ENCODE results near the gene THOP1. TPM values are rescaled to one million over a fixed set of nuclear protein-coding genes. Genes with fewer than 3 reads are reported as not detected.

The THOP1 gene
- total and polyA plus RNA-seq, 7 donors = 23.2 to 97.0 (median 39.8) TPM

GRCh38 chr19:2837430-2837829 is 52.1 kb downstream of the THOP1 start:
- Histone ChIP-seq H3K4me1 (peaks cover 0 to 11% (median 8%) of the 10 kb centered on the region in 4 donors), H3K36me3 (peaks cover 16 to 35% (median 22%) of the 10 kb centered on the region in 4 donors), H3K4me3 (no peak overlapping the region), H3K27me3 (no peaks in the 10 kb centered on the region), H3K9me3 (peaks cover 22 to 42% (median 27%) of the 10 kb centered on the region in 4 donors), H3K27ac (no peak overlapping the region)
- WGBS, 2 donors = 88 to 90% methylated on average over 4 of the region's 4 CpGs
- DNase-seq = no peak
- no peak for TF ChIP-seq EP300 (IDR thresholded peaks at IDR 0.05)
- TF ChIP-seq, protein P1, sequence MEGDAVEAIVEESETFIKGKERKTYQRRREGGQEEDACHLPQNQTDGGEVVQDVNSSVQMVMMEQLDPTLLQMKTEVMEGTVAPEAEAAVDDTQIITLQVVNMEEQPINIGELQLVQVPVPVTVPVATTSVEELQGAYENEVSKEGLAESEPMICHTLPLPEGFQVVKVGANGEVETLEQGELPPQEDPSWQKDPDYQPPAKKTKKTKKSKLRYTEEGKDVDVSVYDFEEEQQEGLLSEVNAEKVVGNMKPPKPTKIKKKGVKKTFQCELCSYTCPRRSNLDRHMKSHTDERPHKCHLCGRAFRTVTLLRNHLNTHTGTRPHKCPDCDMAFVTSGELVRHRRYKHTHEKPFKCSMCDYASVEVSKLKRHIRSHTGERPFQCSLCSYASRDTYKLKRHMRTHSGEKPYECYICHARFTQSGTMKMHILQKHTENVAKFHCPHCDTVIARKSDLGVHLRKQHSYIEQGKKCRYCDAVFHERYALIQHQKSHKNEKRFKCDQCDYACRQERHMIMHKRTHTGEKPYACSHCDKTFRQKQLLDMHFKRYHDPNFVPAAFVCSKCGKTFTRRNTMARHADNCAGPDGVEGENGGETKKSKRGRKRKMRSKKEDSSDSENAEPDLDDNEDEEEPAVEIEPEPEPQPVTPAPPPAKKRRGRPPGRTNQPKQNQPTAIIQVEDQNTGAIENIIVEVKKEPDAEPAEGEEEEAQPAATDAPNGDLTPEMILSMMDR (IDR thresholded peaks at IDR 0.05) = no peak
- TF ChIP-seq POLR2AphosphoS5 (IDR thresholded peaks at IDR 0.05) = no peak
- TF ChIP-seq POLR2A (IDR thresholded peaks at IDR 0.05) = no peak
- intact Hi-C loops (cut with DNase I) = no loop called here

GRCh38 chr19:2840794-2841791 is 55.8 kb downstream of the THOP1 start, which contains the start of gene ZNF555:
TSS of gene ZNF555 (plus strand) at chr19:2841475. CDS start at chr19:2841573, 98 bp downstream.
- TF ChIP-seq EP300 (IDR thresholded peaks at IDR 0.05) = peak in 1 of 4 donors; percentile 22
- peak; percentile 47 to 84 (median 82) for TF ChIP-seq POLR2AphosphoS5 (IDR thresholded peaks at IDR 0.05)
- TF ChIP-seq POLR2A (IDR thresholded peaks at IDR 0.05) = peak in 1 of 2 donors; percentile 10
- TF ChIP-seq, protein P1 (IDR thresholded peaks at IDR 0.05) = peak; percentile 30 to 40 (median 36)
- peak; percentile 100 for DNase-seq
- Histone ChIP-seq H3K4me3 (peak within 1 kb of the TSS; percentile 69 to 97 (median 96)), H3K36me3 (peaks cover 0 to 7% (median 0%) of the 10 kb centered on the region in 4 donors), H3K27ac (peak within 1 kb of the TSS; percentile 84 to 98 (median 94)), H3K9me3 (peaks cover 0 to 14% (median under 1%) of the 10 kb centered on the region in 4 donors), H3K27me3 (no peaks in the 10 kb centered on the region), H3K4me1 (peaks cover 0 to 17% (median 15%) of the 10 kb centered on the region in 4 donors)
- intact Hi-C loops (cut with DNase I) = loop anchor here (5.0 kb wide), 1 partner anchor 106 kb away; no protein-coding TSS in a partner anchor
- WGBS, 2 donors = 0 to 1% methylated on average over 106 of the region's 106 CpGs

DNA sequence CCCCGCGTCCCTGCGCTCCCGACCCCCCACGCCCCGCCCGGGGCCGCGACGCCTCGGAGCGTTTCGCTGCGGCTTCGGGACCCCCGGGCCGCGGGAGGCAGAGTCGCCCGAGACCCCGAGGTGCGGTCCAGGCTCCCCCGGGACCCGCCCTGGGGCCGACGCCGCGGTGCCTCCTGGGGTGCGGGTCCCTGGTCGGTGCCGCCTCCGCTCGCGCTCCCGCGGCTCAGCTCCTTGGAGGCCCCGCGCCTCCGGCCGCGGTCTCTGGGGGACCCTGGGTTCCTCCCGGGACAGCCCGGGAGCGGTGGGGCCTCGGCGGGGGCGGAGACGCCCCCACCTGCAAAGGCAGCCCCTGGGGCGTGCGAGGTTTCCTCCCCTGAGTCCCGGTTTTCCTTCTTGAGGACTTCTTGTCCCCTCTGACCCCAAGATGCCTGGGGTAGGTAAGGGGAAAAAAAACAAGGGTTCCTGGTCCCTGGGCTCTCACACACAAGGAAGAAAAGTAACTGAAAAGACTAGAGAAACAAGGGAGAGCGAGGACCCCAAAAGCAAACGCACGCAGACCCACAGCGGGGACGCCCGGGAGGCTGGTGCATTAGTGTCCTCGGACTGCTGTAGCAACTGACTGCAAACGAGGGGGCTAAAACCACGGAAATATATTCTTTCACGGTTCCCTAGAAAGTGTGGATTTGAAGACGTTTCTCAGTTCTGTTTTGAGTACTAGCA is 56.7 kb downstream of the THOP1 start:
- Histone ChIP-seq H3K27ac (peak overlapping the region; percentile 84 to 98 (median 94)), H3K4me3 (peak overlapping the region; percentile 69 to 97 (median 96)), H3K9me3 (peaks cover 0 to 9% (median 2%) of the 10 kb centered on the region in 4 donors), H3K36me3 (peaks cover 0 to 7% (median 0%) of the 10 kb centered on the region in 4 donors), H3K27me3 (no peaks in the 10 kb centered on the region), H3K4me1 (peaks cover 0 to 17% (median 15%) of the 10 kb centered on the region in 4 donors)
- 2 to 3% methylated on average over 62 of the region's 62 CpGs for WGBS, 2 donors
- intact Hi-C loops (cut with DNase I) = loop anchor here (5.0 kb wide), 1 partner anchor 105 kb away; no protein-coding TSS in a partner anchor
- TF ChIP-seq POLR2AphosphoS5 (IDR thresholded peaks at IDR 0.05) (no peak), POLR2A (IDR thresholded peaks at IDR 0.05) (no peak), EP300 (IDR thresholded peaks at IDR 0.05) (no peak)
- TF ChIP-seq, protein P1 (IDR thresholded peaks at IDR 0.05) = no peak
- no peak for DNase-seq

DNA sequence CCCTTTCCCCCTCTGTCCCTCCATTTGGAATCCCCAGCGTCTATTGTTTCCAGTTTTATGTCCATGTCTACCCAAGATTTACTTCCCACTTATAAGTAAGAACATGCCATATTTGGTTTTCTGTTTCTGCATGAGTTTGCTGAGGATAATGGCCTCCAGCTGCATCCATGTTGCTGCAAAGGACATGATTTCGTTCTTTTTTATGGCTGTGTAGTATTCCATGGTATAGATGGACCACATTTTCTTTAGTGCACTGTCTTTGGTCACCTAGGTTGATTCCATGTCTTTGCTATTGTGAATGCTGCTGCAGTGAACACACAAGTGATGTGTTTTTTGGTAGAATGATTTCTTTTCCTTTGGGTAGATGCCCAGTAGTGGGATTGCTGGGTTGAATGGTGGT is 59.8 kb downstream of the THOP1 start:
- H3K27me3 ChIP-seq = no peaks in the 10 kb centered on the region
- H3K36me3 ChIP-seq = peaks cover 0 to 16% (median 0%) of the 10 kb centered on the region in 4 donors
- H3K9me3 ChIP-seq = peaks cover 0 to 8% (median 5%) of the 10 kb centered on the region in 4 donors
- TF ChIP-seq POLR2A (IDR thresholded peaks at IDR 0.05) (no peak), EP300 (IDR thresholded peaks at IDR 0.05) (no peak), POLR2AphosphoS5 (IDR thresholded peaks at IDR 0.05) (no peak)
- TF ChIP-seq, protein P1 (IDR thresholded peaks at IDR 0.05) = no peak
- no peak for DNase-seq
- 95 to 99% methylated on average over 2 of the region's 2 CpGs for WGBS, 2 donors
- H3K27ac ChIP-seq = no peak overlapping the region
- intact Hi-C loops (cut with DNase I) = no loop called here
- peaks cover 0 to 17% (median 15%) of the 10 kb centered on the region in 4 donors for H3K4me1 ChIP-seq
- H3K4me3 ChIP-seq = no peak overlapping the region
